GM08714 (cell line): Measurements from ENCODE around the gene CTNNA3.

Experiments
- H3K4me3 ChIP-seq: fragments of 200-500 bp; sonication (Bioruptor generic); 2 replicates; pipeline ENCODE4 v1.5.1; 2014; ENCODE audit warnings: mild to moderate bottlenecking, low read length, inconsistent platforms
- ZNF274 ChIP-seq: IDR thresholded peaks from 2 replicates; pipeline ENCODE4 v1.6.1; 2012; ENCODE audit warnings: mild to moderate bottlenecking, low read depth, low read length

The CTNNA3 gene

DNA sequence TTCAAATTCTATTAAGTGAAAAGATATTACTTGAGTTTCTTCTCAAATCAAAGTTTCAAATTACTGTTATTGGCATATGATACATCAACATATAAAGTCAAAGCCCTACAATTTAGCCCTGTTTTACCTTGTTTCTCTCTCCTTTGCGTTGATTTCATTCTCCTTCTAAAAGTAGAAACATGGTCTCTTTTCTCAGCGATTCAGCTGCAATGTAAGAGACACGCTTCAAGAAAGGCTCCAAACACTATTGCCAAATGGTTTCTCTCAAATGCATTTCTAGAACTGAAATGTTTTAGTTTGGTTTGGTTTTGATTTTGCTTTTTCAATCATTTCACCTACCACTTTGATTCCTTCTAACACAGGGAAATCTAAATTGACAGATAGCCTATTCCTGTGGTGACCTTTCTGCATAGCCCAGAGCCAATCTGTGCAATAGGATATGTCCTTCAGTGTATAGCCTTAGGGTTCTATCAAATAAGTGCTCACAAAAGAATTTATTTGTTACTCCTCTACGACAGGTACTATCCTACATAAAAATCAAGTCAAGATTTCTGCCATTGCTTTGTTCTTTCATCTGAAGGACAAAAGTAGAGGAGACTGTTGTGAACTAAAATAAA is 47.3 kb downstream of the CTNNA3 start:
- no peak overlapping the region for H3K4me3 ChIP-seq
- TF ChIP-seq ZNF274 = no peak

DNA sequence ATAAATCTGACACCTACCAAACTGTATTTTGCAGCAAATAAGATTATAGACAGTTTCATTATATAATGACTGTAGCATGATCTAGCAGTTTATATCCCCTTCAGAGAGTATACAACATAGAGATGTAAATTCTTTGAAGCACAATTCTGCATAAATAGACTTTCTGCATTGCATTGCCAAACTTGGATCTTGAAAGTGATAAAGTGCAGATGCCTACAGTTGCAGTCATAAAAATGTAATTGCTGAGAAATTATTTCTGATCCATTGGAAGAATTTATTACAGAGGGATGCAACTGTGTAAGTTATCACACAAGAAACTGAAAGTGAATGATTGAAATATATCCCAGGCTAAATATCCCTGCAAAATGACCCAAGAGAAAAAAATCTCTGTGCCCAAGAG is 65.1 kb downstream of the CTNNA3 start:
- TF ChIP-seq ZNF274 = no peak
- H3K4me3 ChIP-seq = no peak overlapping the region

- no peak for TF ChIP-seq ZNF274
- H3K4me3 ChIP-seq = no peak overlapping the region
Observed at GRCh38 chr10:67629461-67629971, 66.5 kb downstream of the CTNNA3 start.

GRCh38 chr10:67622984-67623383 is 73.0 kb downstream of the CTNNA3 start:
- no peak overlapping the region for H3K4me3 ChIP-seq
- TF ChIP-seq ZNF274 = no peak

- TF ChIP-seq ZNF274 = no peak
- H3K4me3 ChIP-seq = no peak overlapping the region
Observed at GRCh38 chr10:67622511-67622910, 73.5 kb downstream of the CTNNA3 start.

DNA sequence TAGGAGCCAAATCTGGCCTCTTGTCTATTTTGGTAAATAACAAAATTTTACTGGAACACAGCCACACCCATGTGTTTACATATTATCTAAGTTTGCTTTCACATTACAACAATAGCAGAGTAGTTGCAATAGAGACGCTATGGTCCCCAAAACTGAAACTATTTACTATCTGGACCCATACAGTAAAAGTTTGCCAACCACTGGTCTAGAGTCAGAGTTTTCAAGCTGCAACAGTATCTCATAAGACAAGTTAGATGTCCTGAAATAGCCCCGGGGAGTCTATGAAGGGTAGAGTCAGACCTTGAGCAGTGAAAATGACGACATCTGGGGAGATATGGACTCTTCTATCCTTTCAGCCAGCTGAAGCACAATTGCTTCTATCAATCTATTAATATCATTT is 74.2 kb downstream of the CTNNA3 start:
- TF ChIP-seq ZNF274 = no peak
- no peak overlapping the region for H3K4me3 ChIP-seq

DNA sequence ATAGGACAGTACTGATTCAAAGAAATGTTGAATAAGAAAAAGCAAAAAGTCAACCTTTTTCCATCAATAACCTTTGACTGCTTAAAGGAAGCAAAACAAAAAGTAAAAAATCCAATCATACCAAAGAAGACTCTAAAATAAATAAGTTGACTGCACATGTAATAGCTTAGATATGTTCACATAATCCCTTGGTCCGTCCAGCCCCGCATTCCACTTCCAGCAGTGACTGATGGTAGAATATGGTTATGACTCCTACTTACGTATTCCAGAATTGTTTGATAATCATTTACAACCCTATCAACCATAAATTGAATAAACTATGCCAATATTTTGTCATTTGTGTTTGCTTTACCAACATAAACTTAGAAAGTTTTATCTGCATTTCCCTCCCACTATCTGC is 77.9 kb downstream of the CTNNA3 start:
- H3K4me3 ChIP-seq = no peak overlapping the region
- no peak for TF ChIP-seq ZNF274

- TF ChIP-seq ZNF274 = no peak
- no peak overlapping the region for H3K4me3 ChIP-seq
Observed at GRCh38 chr10:67612577-67613537, 83.1 kb downstream of the CTNNA3 start.

DNA sequence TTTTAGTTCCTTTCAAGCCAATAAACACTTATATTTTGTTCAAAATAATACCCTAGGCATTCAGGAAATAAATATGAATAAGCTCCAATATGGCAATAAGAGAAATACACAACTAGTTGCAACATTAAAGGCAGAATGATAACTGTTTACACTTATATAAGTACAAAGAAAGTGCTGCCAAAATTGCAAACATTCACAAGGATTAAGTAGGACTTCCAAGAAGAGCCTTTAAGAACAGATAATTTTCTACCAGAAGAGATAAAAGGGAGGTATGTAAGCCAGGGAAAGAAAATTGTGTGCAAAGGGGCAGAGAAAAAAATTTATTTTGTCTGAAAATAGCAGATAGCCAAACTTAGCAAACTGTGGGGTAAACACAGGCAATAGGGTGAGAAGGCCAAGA is 83.8 kb downstream of the CTNNA3 start:
- H3K4me3 ChIP-seq = no peak overlapping the region
- TF ChIP-seq ZNF274 = no peak

DNA sequence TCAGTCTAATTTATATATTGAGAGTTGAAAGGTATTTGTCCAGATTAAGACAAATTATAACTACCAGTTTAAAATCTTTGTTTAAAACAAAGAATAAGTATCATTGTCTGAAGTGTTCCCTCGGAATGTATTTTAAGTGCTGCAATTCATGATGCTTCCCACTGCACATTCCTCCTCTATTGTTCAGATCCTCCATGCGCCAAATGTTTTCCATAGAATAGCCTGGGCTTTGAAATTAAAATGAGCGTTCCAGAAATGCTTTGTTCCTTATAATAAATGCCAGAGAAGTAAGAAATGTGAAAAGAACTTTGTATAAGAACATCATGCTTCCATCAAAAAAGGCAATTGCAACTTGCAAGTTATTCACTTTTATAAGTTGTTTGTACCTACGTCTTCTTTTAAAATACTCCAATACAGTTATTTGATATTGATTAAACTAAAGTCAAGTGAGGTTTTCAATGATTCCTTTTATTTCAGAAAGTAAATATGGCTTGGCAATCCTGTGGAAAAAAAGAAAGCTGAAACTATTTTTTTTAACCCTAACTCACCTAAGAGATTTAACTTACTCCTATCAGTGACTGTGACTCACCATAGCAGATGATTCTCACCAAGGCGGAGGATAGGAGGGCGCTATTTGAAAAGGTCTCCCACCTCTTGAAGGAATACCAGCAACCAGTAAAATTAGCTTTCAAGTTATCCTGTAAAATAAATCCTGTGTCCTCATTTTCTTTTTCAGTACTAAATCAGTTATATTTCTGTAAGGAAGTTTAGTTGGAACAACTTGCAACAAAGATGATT is 85.8 kb downstream of the CTNNA3 start:
- TF ChIP-seq ZNF274 = no peak
- H3K4me3 ChIP-seq = no peak overlapping the region

GRCh38 chr10:67608001-67608400 is 88.0 kb downstream of the CTNNA3 start:
- TF ChIP-seq ZNF274 = no peak
- H3K4me3 ChIP-seq = no peak overlapping the region

DNA sequence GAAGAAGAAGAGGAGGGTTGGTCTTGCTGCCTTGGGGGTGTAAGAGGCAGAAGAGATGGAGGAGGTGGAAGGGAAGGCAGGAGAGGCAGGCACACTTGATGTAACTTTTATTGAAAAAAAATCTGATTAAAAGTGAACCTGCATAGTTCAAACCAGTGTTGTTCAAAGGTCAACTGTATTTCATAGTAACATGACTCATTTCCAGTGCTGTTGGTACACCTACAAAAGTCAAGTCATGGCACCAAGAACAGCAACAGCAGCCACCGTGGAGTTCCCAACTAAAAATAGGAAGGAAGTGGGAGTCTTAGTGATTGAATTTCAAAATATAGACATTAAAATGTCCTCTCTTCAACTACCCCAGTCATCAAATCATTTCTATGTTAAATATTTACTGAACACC is 88.5 kb downstream of the CTNNA3 start:
- no peak for TF ChIP-seq ZNF274
- no peak overlapping the region for H3K4me3 ChIP-seq

DNA sequence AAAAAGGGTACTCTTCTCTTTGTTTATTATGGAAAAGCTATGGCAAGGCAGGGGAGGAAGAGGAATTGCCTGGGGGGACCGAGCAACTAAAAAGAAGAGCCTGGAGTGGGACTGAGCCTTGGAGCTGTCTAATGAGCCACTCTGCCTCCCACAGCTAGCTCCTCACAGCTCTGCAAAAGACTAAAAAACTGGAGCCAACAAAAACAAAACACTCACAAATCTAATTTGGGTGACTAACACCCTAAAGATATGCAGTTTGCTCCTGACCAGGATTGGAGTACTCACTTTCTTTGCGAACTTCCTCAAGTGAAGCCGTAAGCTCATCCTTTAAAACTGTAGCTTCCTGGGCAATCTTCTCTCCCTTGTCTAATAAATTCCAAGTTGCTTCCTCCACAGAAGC is 89.4 kb downstream of the CTNNA3 start:
- no peak for TF ChIP-seq ZNF274
- no peak overlapping the region for H3K4me3 ChIP-seq

- no peak for TF ChIP-seq ZNF274
- no peak overlapping the region for H3K4me3 ChIP-seq
Observed at GRCh38 chr10:67603701-67604100, 92.3 kb downstream of the CTNNA3 start.
